UCSD-AML1 (cell line): ENCODE measurements around the gene PDK3.
A peak's percentile ranks its signal among the peaks of the same experiment; 100 is the strongest.

ENCODE experiments used
- DNase-seq: peaks from one replicate; lab custom pipeline; 2025; ENCODE audit not compliant: unreplicated experiment; lab: John Stamatoyannopoulos, UW

PDK3 gene

GRCh38 chrX:24482823-24483415, 17.8 kb downstream of the PDK3 start:
- no peak for DNase-seq

- DNase-seq = no peak
Observed at GRCh38 chrX:24483596-24483995, 18.5 kb downstream of the PDK3 start.

GRCh38 chrX:24485323-24485722, 20.2 kb downstream of the PDK3 start:
- DNase-seq = no peak

- no peak for DNase-seq
Observed at GRCh38 chrX:24485976-24486680, 21.0 kb downstream of the PDK3 start.

GRCh38 chrX:24487571-24487970, 22.5 kb downstream of the PDK3 start:
- no peak for DNase-seq

- no peak for DNase-seq
Observed at GRCh38 chrX:24491741-24492140, 26.7 kb downstream of the PDK3 start.

- DNase-seq = no peak
Observed at GRCh38 chrX:24493740-24494581, 28.9 kb downstream of the PDK3 start.

GRCh38 chrX:24494647-24495075, 29.6 kb downstream of the PDK3 start:
- no peak for DNase-seq

- DNase-seq = no peak
Observed at GRCh38 chrX:24495700-24496099, 30.6 kb downstream of the PDK3 start.

- peak; percentile 11 for DNase-seq
Observed at GRCh38 chrX:24498181-24498580, 33.1 kb downstream of the PDK3 start.

GRCh38 chrX:24498975-24499374, 33.9 kb downstream of the PDK3 start:
- DNase-seq = no peak

- DNase-seq = no peak
Observed at GRCh38 chrX:24506082-24506481, 41.0 kb downstream of the PDK3 start.

GRCh38 chrX:24508375-24508774, 43.3 kb downstream of the PDK3 start:
- no peak for DNase-seq

- DNase-seq = no peak
Observed at GRCh38 chrX:24513416-24513815, 48.3 kb downstream of the PDK3 start.

- DNase-seq = no peak
Observed at GRCh38 chrX:24515447-24515846, 50.4 kb downstream of the PDK3 start.

GRCh38 chrX:24520472-24520871, 55.4 kb downstream of the PDK3 start:
- DNase-seq = no peak

GRCh38 chrX:24525455-24525854, 60.4 kb downstream of the PDK3 start:
- DNase-seq = no peak

GRCh38 chrX:24526616-24527015, 61.5 kb downstream of the PDK3 start:
- DNase-seq = no peak

- DNase-seq = no peak
Observed at GRCh38 chrX:24528605-24529004, 63.5 kb downstream of the PDK3 start.

- no peak for DNase-seq
Observed at GRCh38 chrX:24536551-24536950, 71.5 kb downstream of the PDK3 start.

GRCh38 chrX:24542756-24543155, 77.7 kb downstream of the PDK3 start:
- no peak for DNase-seq

GRCh38 chrX:24547961-24548360, 82.9 kb downstream of the PDK3 start:
- no peak for DNase-seq
